Spleen (tissue), 11 donors: Measurements from ENCODE around the gene TWF1. TPM values are rescaled to one million over a fixed set of nuclear protein-coding genes. Genes with fewer than 3 reads are reported as not detected.
"Not testable (repeated sequence)": the region's sequence is repeated elsewhere in the genome, so short reads cannot be mapped to it uniquely, and the experiment has no call there.

Experiments
- DNase-seq: peaks from one replicate; pipeline ENCODE4 v3.0.0-alpha.2; 2020
- H3K27ac ChIP-seq, 8 donors: fragments of 200-600 bp; sonication (generic) in 7 of 8; 1 replicate in 4 of 8; 2 replicates in 4 of 8; pipeline versions ENCODE4 v1.5.0 to v1.8.0; 2016 to 2021; ENCODE audit warnings: inconsistent platforms in 4 of 8, mild to moderate bottlenecking in 4 of 8, moderate library complexity in 1 of 8
- H3K27me3 ChIP-seq, 7 donors: fragments of 200-600 bp; sonication (generic) in 6 of 7; replicated peaks in 1 of 7; 1 replicate in 4 of 7; 2 replicates in 3 of 7; pipeline versions ENCODE4 v1.5.0 to v1.8.0; 2016 to 2021; ENCODE audit warnings: inconsistent platforms in 3 of 7, mild to moderate bottlenecking in 1 of 7
- H3K36me3 ChIP-seq, 6 donors: fragments of 200-600 bp; sonication (generic) in 5 of 6; 1 replicate in 4 of 6; 2 replicates in 2 of 6; pipeline versions ENCODE4 v1.5.0 to v1.8.0; 2016 to 2021; ENCODE audit warnings: inconsistent platforms in 2 of 6
- H3K4me1 ChIP-seq, 6 donors: fragments of 200-600 bp; sonication (generic) in 5 of 6; 1 replicate in 3 of 6; 2 replicates in 3 of 6; pipeline versions ENCODE4 v1.5.0 to v1.8.0; 2016 to 2021; ENCODE audit warnings: inconsistent platforms in 3 of 6
- H3K4me3 ChIP-seq, 8 donors: fragments of 200-600 bp; sonication (generic) in 7 of 8; 1 replicate in 4 of 8; 2 replicates in 4 of 8; pipeline versions ENCODE4 v1.5.0 to v1.8.0; 2016 to 2021; ENCODE audit warnings: inconsistent platforms in 4 of 8, mild to moderate bottlenecking in 4 of 8, moderate library complexity in 2 of 8
- H3K9me3 ChIP-seq, 8 donors: fragments of 200-600 bp; sonication (generic) in 7 of 8; 1 replicate in 4 of 8; 2 replicates in 4 of 8; pipeline versions ENCODE4 v1.5.0 to v1.8.0; 2016 to 2021; ENCODE audit warnings: inconsistent platforms in 4 of 8
- CTCF ChIP-seq, 11 experiments: fragments of 200-600 bp in 7 of 11; fragments of 450-650 bp in 4 of 11; sonication (generic) in 4 of 11; IDR thresholded peaks in 8 of 11; conservative IDR thresholded peaks in 3 of 11; 1 replicate in 7 of 11; 2 replicates in 4 of 11; pipeline versions ENCODE4 v1.4.0 to v1.8.0; 2016 to 2021; ENCODE audit warnings: antibody characterized with exemption in 11 of 11, inconsistent platforms in 4 of 11, mild to moderate bottlenecking in 1 of 11
- POLR2A ChIP-seq, 3 donors: fragments of 450-650 bp; IDR thresholded peaks; one replicate each; pipeline ENCODE4 v1.5.1; 2017; ENCODE audit warnings: antibody characterized with exemption in 3 of 3, mild to moderate bottlenecking in 1 of 3
- POLR2AphosphoS5 ChIP-seq, 3 donors: sonication (generic); formaldehyde crosslinking; IDR thresholded peaks; one replicate each; pipeline ENCODE4 v1.5.1; 2017; ENCODE audit warnings: antibody characterized with exemption in 3 of 3
- WGBS, 5 donors: extraction: QIAGEN DNeasy Blood & Tissue Kit in 3 of 5; methylation state at CpG; one replicate each; pipeline versions ENCODE4 v1.1.5 to v1.1.7; 2013 to 2018; 5-methylcytosine and 5-hydroxymethylcytosine counted together
- intact Hi-C: fragments of 100-400 bp; cut with DNase I; formaldehyde crosslinking; loops from one replicate; pipeline ENCODE4 v1.15.0; 2023; ENCODE audit warnings: low total_unique reads
- polyA plus RNA-seq, 3 donors: library from polyadenylated mRNA; stranded (reverse); fragments of 200-250 nt; gene quantifications; one replicate each; pipeline ENCODE4 v1.2.1, GENCODE V29; 2013
- total RNA-seq, 7 donors: library from RNA; depleted of rRNA in 3 of 7; stranded (reverse); fragments of >200 nt in 3 of 7; fragmentation: NEBNext Ultra II Directional in 4 of 7; extraction: Animal tissue kit (Norgen Biotek cat#: 25700) in 4 of 7; gene quantifications; one replicate each; pipeline versions ENCODE4 v1.1.0 to v1.2.1, GENCODE V29; 2016 to 2021
- donor health status: healthy with polysubstance abuse.
- donor health status: DM: no; HTN: no; CAD: no; lungs with moderate emphysema.
- donor health status: DM: no; HTN: no; CAD: no.
- donor health status: Bipolar disorder and iron deficiency.
- donor health status: healthy.
- donor health status: DM: no; HTN: no; CAD: no.
- donor health status: DM: yes; HTN: yes; CAD: no.

Gene TWF1
- total and polyA plus RNA-seq, 10 donors, result 20.6 to 58.4 (median 31.7) TPM

- H3K27me3 ChIP-seq, intact Hi-C loops, H3K27ac ChIP-seq, H3K4me3 ChIP-seq, H3K4me1 ChIP-seq, DNase-seq: not testable (repeated sequence)
- peaks cover 0 to 16% (median 8%) of the 10 kb centered on the region in 8 donors for H3K9me3 ChIP-seq
- H3K36me3 ChIP-seq, result peaks cover 0 to 18% (median 0%) of the 10 kb centered on the region in 6 donors
- 80 to 89% (median 85%) methylated on average over 4 of the region's 4 CpGs for WGBS, 5 donors
These were observed 41.5 kb upstream of the TWF1 start for GRCh38 chr12:43847425-43848225.

DNA sequence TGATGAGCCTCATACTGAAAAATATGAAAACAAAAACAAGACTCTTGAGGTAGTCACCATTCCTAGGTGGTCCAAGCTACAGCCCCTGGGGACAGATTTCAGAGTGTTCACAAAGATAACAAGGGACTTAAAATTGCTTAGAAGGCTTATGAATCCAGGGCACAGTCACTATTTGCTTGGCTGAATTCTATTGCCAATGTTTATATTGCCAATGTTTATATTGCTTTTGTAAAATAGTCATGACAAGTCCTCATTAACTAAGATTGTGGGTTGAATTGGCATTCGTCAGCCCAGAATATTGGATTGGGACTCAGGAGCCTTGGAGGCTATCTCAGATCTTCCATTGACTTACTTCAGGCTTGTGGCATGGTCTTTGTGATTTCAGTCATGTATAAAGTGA lies 36.1 kb upstream of the TWF1 start:
- WGBS, 5 donors, result 83 to 100% (median 93%) methylated on average over 1 of the region's 1 CpG
- Histone ChIP-seq H3K4me1 (peaks cover 0 to 3% (median 0%) of the 10 kb centered on the region in 6 donors), H3K9me3 (peaks cover 0 to 2% (median under 1%) of the 10 kb centered on the region in 8 donors), H3K27me3 (peaks cover 0 to 2% (median 0%) of the 10 kb centered on the region in 7 donors), H3K36me3 (peaks cover 0 to 14% (median 0%) of the 10 kb centered on the region in 6 donors), H3K27ac (no peak overlapping the region), H3K4me3 (no peak overlapping the region)
- no peak for TF ChIP-seq POLR2AphosphoS5 (IDR thresholded peaks at IDR 0.05)
- no peak for TF ChIP-seq POLR2A (IDR thresholded peaks at IDR 0.05)
- no peak for TF ChIP-seq CTCF (IDR thresholded peaks at IDR 0.05 in 8 of 11, conservative IDR thresholded peaks at IDR 0.05 in 3 of 11)
- DNase-seq, result no peak
- intact Hi-C loops, result no loop called here

DNA sequence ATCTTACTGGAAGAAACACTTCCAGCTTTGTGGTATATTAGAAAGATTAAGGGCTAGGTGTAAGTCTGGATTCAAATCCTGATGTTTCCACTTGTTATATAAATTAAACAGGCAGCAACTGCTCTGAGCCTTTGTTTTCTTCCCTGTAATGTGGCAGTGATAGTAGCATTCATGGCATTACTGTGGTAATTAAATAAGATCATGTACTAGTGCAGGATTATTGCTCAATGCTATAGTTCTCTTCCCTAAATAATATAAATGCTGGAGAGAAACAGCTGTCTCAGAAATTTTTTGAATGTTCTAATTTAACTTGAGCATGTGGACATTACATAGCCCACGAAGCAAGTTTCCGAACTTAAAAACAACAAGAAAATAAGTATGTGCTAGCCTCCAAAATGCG lies 35.1 kb upstream of the TWF1 start:
- H3K36me3 ChIP-seq, result peaks cover 0 to 14% (median 0%) of the 10 kb centered on the region in 6 donors
- H3K9me3 ChIP-seq, result no peaks in the 10 kb centered on the region
- peaks cover 0 to 11% (median 0%) of the 10 kb centered on the region in 7 donors for H3K27me3 ChIP-seq
- DNase-seq, result no peak
- 79 to 96% (median 90%) methylated on average over 3 of the region's 3 CpGs for WGBS, 5 donors
- no peak overlapping the region for H3K27ac ChIP-seq
- H3K4me1 ChIP-seq, result peaks cover 3 to 13% (median 8%) of the 10 kb centered on the region in 6 donors
- H3K4me3 ChIP-seq, result no peak overlapping the region
- intact Hi-C loops, result no loop called here
- TF ChIP-seq POLR2A (IDR thresholded peaks at IDR 0.05) (no peak), POLR2AphosphoS5 (IDR thresholded peaks at IDR 0.05) (no peak), CTCF (IDR thresholded peaks at IDR 0.05 in 8 of 11, conservative IDR thresholded peaks at IDR 0.05 in 3 of 11) (no peak)

DNA sequence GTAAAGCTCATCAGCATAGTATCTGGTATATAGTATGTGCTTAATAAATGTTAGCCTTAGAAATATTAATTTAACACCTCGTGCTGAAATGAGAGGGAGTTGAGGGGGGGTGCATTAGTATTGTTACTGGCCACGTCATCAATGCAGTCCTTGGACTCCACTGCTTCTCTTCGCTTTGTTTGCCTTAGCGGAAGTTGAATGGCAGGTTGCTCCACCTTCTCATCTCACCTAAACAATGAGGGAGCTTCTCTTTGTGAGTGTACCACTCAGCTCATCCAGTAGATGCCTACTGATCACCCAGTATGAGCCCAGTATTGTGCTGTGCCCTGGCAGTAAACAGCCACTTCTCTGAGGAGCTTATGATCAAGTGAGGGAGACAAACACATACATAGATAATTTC lies 34.2 kb upstream of the TWF1 start:
- Histone ChIP-seq H3K4me1 (peaks cover 3 to 18% (median 11%) of the 10 kb centered on the region in 6 donors), H3K4me3 (no peak overlapping the region), H3K36me3 (peaks cover 0 to 9% (median 0%) of the 10 kb centered on the region in 6 donors), H3K9me3 (no peaks in the 10 kb centered on the region), H3K27me3 (peaks cover 0 to 20% (median 0%) of the 10 kb centered on the region in 7 donors), H3K27ac (no peak overlapping the region)
- WGBS, 5 donors, result 88 to 98% (median 92%) methylated on average over 4 of the region's 4 CpGs
- TF ChIP-seq CTCF (IDR thresholded peaks at IDR 0.05 in 8 of 11, conservative IDR thresholded peaks at IDR 0.05 in 3 of 11) (no peak), POLR2AphosphoS5 (IDR thresholded peaks at IDR 0.05) (no peak), POLR2A (IDR thresholded peaks at IDR 0.05) (no peak)
- DNase-seq, result no peak
- intact Hi-C loops, result no loop called here
